GM19240 (cell line): Measurements from ENCODE around the gene TDRD9.
"Not testable (repeated sequence)": the region's sequence is repeated elsewhere in the genome, so short reads cannot be mapped to it uniquely, and the experiment has no call there.

Source experiments
- DNase-seq: peaks from one replicate; pipeline ENCODE4 v3.0.0; 2011; ENCODE audit warnings: low spot score; ENCODE audit not compliant: insufficient read length

Gene TDRD9

DNA sequence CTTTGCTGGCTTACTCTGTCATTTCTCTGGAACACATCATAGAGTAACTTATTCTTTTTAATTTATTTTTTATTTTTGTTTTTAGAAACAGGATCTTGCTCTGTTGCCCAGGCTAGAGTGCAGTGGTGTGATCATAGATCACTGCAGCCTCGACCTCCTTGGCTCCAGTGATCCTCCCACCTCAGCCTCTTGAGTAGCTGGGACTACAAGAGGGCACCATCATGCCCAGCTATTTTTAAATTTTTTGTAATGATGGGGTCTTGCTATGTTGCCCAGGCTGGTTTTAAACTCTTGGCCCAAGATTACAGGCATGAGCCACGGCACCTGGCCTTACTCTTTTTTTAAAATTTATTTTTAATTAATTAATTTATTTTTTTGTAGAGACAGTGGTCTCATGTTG lies 46.3 kb downstream of the TDRD9 start:
- DNase-seq: no peak

DNA sequence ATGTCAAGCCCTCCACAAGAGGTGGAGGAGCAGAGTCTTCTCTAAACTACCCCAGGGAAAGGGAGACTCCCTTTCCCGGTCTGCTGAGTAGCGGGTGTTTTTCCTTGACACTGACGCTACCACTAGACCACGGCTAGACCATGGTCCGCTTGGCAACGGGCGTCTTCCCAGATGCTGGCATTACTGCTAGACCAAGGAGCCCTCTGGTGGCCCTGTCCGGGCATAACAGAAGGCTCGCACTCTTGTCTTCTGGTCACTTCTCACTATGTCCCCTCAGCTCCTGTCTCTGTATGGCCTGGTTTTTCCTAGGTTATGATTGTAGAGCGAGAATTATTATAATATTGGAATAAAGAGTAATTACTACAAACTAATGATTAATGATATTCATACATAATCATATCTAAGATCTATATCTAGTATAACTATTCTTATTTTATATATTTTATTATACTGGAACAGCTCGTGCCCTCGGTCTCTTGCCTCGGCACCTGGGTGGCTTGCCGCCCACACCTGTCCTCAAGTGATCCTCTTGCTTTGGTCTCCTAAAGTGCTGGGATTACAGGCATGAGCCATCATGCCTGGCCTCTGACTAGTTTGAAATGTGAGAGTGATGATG lies 52.5 kb downstream of the TDRD9 start:
- not testable (repeated sequence) for DNase-seq

DNA sequence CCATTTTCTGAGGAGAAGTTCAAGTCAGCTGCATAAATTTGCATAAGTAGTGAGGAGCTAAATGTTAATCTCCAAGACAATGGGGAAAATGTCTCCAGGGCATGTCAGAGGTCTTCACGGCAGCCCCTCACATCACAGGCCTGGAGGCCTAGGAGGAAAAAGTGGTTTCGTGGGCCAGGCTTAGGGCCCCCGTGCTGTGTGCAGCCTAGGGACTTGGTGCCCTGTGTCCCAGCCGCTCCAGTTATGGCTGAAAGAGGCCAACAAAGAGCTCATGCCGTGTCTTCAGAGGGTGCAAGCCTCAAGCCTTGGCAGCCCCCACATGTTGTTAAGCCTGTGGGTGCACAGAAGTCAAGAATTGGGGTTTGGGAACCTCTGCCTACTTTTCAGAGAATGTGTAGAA lies 55.9 kb downstream of the TDRD9 start:
- no peak for DNase-seq

DNA sequence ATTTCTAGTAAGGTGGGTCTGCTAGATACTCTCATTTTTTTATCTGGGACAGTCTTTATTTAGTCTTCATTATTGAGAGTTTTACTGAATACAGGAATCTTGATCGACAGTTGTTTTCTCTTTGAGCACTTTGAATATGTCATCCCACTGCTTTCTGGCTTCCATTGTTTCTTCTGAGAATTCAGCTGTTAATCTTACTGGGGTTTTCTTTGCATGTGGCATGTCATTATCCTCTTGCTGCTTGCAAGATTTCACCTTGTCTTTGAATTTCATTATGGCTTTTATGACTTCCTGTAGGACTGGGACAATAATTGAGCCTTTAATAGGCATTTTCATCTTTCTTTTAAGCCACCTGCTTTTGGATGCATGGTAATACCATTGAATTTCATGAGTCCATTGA lies 60.8 kb downstream of the TDRD9 start:
- DNase-seq: no peak

DNA sequence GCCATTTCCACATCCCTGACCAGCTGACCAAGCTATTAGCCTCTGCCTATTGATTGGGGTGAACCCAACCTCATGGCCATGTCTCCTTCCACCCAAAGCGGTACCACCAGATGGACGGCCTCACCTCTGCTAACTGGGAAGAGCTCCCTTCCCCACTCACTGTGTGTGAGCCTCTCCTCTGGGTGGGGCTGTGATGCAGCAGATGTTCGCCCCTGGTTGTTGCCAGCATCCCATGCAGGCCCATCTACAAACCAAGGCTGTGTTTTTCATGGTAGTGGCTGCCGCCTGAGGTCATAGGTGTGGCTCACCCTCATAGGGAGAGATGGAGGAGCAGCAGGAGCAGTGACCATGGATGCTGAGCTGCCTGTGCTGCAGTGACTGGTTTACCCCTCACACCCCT lies 61.7 kb downstream of the TDRD9 start:
- no peak for DNase-seq

DNA sequence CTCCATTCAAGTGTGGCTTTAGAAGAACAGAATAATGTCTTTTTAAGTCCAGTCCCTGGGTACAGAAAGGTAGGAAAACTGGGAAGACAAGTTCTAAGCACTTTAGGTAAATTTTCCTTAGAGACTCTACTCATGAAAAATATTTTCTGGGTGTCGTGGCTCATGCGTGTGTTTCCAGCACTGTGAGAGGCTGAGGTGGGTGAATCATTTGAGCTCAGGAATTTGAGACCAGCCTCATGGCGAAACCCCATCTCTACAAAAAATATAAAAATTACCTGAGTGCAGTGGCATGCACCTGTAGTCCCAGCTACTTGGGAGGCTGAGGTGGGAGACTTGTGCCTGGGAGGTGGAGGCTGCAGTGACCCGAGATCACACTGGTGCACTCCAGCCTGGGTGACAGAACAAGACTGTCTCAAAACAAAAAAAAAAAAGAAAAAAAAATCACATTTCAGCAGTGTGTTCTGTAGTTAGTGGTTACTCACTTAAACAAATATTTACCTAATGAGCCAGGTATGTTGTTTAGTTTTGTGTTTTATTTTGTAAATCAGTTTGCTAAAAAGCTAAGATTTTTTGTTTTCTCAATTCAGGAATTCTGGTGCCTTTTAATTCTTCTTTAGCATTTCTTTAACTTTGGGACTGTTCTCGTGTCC lies 66.4 kb downstream of the TDRD9 start:
- no peak for DNase-seq

DNA sequence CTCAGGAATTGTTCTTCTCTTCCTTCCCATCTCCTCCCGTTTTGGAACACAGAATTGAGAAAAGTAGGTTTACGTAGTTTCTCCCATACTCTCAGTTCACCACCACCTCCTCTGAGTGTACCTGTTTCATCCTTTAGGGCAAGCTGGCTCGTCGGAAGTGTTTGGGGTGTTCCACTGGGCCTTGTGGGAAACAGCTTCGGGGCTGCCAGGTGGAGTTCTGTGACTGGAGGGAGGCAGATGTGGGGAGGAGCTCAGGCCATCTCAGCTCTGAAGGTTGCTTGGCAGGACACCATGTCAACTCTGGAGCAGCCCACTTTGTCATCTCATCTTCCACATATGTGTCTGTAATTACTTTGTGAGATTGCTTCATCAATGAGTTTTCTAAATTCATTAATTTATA lies 67.6 kb downstream of the TDRD9 start:
- DNase-seq: no peak

DNA sequence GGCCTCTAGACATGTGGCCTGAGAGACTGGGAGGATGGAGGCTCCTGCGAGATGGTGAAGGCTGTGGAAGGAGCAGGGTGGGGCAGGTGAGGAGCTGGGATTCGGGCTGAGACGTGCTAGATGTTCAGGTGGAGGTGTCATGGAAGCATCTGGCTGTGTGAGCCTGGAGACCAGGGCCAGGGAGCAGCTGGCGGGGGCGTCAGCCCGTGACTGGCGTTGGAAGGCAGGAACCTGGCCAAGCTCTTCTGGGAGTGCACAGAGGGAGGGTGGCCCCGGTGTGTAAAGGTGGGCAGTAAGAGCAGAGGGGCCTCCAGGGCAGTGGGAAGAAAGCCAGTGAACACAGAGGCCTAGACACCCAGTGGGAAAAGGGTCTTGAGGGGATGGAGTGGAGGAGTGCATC lies 69.1 kb downstream of the TDRD9 start:
- DNase-seq: no peak

DNA sequence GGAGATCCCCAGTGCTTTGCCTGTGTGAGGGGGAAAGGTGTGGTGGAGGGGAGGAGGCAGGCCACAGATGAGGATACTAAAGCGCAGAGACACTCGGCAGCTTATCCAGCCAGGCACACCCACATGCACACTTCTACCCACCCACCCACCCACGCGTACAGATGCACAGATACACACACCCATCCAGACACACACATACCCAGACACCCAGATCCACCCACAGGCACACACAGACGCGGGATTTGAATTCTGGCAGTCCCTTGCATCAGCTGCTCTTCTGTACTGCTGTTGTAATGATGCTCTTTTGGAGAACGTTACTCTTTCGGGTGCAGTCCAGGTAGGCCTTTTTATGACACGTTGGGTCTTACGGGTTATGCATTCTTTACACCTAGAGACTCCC lies 69.8 kb downstream of the TDRD9 start:
- no peak for DNase-seq

DNA sequence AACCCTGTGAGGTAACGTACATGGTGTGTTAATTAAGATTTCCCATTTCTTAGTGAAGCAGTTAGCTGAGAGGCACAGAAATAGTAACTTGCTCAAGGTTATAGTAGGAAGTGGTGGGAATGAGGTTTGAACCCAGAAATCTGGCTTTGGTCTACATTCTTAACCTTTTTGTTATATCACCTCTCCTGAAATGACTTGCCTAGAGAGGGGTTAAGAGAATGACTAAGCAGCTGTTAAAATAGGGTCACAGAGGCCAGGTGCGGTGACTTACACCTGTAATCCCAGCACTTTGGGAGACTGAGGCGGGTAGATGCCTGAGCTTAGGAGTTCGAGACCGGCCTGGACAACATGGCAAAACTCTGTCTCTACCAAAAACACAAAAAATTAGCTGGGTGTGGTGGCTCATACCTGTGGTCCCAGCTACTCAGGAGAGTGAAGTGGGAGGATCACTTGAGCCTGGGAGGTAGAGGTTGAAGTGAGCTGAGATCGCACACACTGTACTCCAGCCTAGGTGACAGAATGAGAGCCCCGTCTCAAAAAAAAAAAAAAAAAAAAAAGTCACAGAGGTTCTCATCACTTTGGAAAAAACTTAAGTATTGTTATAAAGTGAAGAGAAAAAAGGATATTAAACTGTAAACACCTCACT lies 71.7 kb downstream of the TDRD9 start:
- no peak for DNase-seq

DNA sequence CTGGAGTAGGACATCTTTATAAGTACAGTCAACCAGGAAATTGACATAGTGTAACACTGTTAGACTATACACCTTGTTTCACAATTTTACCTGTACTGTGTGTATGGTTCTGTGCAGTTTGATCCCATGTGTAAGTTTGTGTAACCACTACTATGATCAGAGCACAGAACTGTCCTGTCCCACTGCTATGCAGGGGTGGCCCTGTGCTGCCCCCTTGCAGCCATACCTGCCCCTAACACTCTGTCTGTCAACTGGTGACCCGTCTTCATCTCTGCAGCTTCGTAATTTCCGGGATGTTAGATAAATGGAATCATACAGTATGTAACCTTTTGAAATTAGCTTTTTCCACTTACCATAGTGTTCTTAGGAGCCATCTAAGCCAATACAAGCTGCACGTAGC lies 72.7 kb downstream of the TDRD9 start:
- DNase-seq: no peak

DNA sequence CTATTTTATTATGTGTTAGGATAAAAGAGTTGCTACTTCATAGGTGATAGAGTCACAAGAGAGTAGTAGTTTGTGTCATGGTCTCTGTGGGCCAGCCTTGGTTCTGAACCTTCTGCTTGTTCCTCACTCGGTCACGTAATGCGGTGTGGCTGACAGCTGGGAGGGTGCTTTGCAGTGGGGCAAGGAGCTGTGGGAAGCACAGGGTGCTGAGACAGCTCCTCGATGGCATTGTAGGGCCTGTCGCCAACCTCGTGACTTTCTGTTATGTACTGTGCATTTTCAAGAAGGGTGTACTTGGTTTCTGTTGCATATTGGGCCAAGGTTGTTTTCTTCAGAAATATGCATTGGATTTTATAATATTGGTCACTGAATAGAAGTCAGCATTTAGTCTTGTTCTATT lies 75.4 kb downstream of the TDRD9 start:
- DNase-seq: no peak

DNA sequence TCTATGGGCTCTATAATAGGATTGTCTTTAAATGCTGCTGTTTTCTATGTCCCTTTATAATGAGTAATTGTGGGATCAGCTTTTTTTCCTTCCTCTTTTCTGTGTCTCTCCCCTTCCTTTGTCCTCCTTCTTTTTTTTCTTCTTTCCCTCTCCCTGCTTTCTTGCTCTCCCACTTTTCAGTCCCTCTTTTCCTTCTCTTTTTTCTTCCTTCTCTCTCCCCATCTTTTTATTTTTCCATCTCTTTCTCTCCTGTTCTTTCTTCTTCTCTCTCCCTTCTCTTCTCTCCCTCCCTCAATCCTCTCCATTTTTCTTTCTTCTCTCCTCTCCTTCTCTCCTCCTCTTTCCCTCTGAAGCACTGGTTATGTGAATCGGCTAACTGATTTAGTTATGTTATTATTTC lies 76.6 kb downstream of the TDRD9 start:
- no peak for DNase-seq

DNA sequence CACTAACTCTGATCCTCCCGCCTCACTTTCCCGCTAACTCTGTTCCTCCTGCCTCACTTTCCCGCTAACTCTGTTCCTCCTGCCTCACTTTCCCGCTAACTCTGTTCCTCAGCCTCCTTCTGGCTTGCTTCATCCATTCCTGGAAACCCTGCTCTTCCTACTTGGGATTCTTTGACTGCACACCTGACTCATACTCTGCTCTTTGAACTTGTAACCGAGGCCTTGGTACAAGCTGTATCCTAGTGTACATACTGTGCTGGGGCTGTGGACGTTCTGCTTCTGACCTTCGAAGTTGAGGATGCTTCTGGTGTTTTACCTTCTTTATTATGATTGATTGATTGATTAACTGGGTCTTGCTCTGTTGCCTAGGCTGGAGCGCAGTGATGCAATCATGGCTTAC lies 77.2 kb downstream of the TDRD9 start:
- DNase-seq: no peak

DNA sequence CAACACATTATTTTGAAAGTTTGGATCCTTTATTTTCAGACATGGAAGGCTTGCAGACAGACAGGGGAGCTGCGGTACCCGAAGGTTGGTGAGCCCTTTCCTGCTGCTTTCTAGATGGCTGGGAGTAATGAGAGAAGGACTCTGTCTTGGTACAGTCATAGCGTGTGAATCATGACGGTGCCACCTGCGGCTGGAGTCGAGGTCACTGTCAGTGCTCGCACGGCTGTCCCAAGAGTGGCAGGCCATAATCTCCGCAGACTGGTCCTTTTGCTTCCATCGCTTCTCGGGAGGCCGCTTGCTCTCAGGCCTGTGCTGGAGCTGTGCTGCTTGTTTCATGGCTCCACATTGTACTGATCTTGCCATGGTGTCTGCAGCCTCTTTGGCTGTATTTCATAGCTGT lies 78.9 kb downstream of the TDRD9 start:
- no peak for DNase-seq

DNA sequence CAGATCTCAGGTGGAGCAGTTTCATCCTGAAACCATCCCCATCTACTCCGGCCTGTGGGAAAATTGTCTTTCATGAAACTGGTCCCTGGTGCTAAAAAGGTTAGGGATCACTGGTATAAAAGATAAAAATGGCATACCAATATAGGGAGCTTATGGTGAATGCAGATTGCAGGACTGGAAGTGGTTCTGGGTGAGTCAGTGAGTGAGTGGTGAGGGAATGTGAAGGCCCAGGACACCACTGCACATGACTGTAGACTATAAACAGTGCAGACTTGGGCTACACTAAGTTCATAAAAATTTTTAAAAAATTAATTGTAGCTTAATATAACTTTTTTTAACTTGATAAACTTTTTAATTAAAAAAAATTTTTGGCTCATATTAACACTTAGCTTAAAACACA lies 81.0 kb downstream of the TDRD9 start:
- no peak for DNase-seq

DNA sequence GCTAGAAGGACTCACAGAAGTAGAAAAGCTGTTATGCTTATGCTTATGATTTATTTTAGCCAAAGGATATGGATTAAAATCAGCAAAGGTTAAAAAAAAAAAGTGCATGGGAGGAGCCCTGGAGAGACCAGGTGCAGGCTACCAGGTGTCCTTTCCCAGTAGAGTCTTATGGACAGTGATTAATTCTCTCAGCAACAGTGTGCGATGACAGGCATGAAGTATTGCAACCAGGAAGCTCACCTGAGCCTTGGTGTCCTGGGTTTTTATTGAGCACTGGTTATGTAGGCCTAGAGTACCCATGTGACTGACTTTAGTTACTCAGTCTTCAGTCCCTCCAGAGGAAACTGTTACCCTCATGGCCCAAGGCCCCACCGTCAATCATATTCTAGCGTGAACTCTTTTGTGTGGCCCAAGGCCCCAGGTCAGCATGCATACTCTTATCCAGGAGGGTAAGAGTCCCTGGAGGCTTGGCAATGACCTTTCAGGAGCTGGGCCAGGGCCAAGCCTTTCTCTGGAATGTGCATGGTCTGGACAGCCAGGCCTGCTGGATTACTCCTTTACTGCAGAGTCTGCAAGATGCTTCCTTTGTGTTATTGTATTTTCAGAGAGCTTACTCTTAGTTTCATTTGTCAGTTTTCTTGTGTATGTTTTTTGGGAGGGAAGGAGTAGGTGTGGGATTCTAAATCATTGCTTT lies 83.7 kb downstream of the TDRD9 start:
- no peak for DNase-seq

DNA sequence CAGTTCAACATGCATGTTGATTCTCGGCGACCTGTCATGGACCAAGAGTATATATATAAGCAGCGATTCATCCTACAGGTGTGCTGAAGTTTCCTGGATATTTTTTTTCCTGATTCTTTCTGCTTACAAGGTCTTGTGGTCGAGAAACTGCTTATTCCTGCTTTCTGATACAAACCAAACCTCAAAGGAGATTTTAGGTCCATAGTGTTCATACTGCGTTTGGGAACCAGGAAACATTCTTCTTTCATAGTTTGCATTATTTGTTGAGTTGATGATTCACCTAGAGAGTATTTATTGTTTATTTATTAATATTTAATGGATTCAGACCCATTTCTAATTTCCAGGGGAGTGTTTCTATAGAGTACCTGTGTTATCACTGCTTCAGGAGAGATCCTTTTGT lies 86.5 kb downstream of the TDRD9 start:
- no peak for DNase-seq

DNA sequence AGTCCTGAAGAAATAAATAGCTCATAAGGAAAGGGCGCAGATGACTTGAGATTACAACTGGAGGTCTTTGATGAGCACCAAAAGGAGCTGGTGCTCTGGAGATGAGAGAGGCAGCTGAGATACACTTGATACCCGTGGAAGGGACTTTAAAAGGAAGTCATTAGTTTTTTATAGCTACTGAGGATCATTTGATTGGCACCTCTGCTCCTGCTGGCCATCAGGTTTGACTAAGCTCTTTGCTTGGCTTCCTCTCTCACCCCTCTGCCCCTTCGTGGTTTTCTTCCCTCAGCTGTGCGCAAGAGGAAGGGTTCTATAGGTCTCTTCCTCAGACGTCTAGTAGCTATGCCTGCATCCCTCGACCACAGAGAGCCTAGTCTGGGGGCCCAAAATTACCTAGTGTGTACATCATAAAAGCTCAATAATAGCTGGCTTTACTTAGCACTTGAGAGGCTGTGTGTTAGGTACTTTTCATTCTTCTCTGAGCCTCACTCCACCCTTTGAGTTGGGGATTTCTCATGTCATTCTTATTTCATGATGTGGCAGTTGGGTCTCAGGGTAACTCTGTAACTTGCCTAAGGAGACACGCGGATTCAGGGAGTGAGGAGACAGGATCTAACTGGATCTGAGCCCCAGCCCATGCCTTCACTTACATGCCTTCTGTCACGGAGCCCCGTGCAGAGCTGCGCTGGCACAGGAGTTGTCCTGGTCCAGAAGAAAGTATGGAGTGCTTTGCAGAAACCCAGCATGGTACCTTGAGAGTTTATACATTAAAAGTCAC lies 88.8 kb downstream of the TDRD9 start:
- DNase-seq: no peak

DNA sequence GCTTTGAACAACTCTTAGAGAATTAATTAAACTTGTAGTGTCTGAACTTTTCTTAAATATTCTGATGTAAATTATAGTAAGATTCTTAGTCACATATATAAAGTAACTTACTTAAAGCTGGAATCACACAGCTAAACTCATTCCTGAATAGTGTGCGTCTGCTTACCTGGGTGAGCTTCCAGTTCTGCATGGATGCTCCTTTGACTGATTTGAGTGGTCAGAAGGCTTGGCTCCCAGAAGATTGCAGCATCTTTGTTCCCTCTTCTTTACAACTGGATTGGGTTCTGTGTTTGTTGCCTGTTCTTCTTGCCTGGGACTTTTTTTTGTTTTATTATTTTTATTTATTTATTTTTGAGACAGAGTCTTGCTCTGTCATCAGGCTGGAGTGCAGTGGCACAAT lies 90.8 kb downstream of the TDRD9 start:
- DNase-seq: no peak

DNA sequence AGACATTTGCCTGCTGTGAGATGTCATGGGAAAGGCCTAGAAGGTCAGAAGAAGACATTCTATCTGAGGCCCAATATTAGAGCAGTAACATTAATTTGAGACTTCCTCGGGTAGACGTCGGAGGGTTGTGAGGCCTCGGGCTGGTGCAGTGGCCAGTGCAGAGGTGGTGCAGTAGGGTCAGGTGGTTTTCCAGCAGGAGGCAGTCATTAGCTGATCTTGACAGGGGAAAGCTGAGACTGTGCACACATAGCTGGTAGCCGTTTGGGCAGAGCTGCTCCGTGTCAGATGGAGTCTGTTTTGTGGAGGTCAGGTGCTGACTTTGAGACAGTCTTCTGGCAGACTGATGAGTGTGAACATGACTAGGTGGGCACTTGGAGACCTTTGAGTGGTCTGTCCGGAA lies 91.5 kb downstream of the TDRD9 start:
- DNase-seq: no peak

DNA sequence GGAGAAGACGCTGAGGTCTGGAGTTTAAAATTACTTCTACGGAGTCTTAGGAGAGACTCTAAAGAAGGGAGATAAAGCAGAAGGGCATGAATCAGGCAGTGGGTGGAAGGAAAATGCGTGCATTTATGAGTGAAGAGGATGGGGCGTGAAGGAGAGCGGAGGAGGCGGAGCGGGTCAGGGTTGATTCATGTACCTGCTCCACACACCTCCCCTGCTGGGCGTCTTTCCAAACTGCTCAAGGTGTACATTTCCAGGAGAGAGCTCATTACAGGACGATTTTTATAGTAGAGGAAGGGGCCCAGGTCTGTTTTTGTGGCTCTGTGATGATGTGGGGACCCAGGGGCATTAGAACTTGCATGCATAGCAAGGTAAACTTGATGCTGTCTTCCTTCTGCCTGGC lies 92.2 kb downstream of the TDRD9 start:
- DNase-seq: no peak
